Effector CD8-positive, alpha-beta T cell (primary cell): ENCODE data around the gene ZC3HAV1.
"Not testable (repeated sequence)": the region's sequence is repeated elsewhere in the genome, so short reads cannot be mapped to it uniquely, and the experiment has no call there.

Experiments
- DNase-seq: peaks from one replicate; lab custom pipeline; 2025; lab: John Stamatoyannopoulos, UW

The ZC3HAV1 gene

DNA sequence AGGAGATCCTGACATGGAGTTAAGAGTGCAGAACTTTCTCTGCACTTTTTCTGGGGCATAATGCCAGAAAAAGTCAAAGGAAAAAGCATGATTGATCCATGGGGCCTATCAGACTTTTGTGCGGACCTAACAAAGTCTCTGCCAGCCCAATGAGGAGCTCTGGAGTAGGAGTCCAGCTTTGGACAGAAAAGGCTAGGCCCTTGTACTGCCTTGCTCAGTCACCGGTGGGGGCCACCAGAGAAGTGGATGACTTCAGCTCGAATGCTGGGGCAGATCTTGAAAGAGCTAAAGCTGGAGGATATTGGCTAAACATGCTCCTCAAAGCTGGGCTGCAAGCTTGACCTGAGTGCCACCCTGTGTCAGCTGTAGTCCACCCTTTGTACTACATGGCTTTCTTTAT, 2.8 kb upstream of the ZC3HAV1 start:
- no peak for DNase-seq

DNA sequence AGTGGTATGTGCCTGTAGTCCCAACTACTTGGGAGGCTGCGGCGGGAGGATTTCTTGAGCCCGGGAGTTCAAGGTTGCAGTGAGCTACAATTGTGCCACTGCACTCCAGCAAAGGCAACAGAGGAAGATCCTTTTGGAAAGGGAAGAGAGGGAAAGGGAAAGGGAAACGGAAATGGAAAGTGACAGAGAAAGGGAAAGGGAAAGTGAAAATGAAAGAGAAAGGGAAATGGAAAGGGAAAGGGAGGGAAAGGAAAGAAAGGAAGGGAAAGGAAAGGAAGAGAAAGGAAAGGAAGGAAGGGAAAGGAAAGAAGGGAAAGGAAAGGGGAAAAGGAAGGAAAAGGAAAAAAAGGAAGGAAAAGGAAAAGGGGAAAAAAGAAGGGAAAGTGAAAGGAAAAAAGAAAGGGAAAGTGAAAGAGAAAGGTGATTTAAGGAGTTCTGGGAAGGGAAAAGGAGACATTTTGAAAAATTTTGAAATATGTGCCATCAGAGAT, 2.3 kb upstream of the ZC3HAV1 start:
- DNase-seq: no peak

GRCh38 chr7:139111147-139111546, 1.6 kb upstream of the ZC3HAV1 start:
- no peak for DNase-seq

- DNase-seq: no peak
Observed at GRCh38 chr7:139109983-139110411, 477 bp upstream of the ZC3HAV1 start.

- DNase-seq: no peak
Observed at GRCh38 chr7:139108266-139109187, 993 bp downstream of the ZC3HAV1 start.

DNA sequence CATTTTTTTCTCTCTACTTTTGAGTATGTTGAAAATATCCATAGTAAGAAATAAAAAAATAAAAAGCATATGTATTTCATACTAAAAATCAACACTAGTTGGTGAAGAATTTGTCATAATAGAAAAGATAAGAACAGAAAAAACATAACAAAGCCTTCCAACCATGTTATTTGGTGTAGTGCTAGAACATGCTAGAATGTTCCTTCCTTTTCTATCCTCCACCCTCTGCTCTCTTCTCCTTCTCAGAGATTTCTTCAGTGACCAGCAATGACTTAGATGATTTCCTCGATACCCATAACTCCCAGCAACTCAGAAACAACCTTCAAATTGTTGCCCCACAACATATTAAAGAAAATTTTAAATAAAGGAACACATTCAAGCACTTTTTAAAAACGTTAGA, 2.6 kb downstream of the ZC3HAV1 start:
- no peak for DNase-seq

GRCh38 chr7:139106227-139106626, 3.3 kb downstream of the ZC3HAV1 start:
- DNase-seq: not testable (repeated sequence)

DNA sequence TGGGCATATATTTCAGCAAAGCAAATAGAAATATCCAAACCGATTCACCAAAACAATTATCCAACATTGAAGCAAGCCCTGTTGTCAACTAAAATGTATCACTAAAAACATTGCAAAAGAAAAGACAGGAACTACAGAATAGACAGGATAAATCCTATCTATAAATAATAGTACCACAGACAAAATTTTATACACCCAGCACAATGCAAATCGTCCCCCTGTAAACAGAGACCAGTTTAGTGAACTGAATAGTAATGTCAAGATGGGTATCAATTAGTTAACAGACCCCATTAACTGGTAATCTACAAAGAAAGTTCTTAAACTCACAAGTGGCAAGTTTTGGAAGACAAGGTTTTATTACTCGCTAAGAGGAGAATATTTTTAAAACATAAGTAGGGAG, 4.0 kb downstream of the ZC3HAV1 start:
- no peak for DNase-seq

DNA sequence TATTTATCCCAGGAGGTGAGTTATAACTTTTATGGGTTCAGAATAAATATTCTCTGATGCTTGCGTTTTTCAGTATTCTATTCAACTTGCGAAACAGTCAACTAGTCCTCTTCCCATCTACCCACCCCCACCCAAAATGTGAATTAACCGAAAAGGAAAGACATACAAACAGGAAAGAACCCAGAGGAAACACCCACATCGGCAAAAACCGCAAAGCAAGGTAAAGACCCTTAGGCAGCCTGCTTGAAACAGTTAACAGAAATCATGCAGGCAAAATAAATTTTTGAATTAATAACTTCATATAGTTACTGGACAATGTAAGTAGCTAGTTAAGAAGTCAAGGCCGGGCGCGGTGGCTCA, 5.4 kb downstream of the ZC3HAV1 start:
- DNase-seq: no peak

DNA sequence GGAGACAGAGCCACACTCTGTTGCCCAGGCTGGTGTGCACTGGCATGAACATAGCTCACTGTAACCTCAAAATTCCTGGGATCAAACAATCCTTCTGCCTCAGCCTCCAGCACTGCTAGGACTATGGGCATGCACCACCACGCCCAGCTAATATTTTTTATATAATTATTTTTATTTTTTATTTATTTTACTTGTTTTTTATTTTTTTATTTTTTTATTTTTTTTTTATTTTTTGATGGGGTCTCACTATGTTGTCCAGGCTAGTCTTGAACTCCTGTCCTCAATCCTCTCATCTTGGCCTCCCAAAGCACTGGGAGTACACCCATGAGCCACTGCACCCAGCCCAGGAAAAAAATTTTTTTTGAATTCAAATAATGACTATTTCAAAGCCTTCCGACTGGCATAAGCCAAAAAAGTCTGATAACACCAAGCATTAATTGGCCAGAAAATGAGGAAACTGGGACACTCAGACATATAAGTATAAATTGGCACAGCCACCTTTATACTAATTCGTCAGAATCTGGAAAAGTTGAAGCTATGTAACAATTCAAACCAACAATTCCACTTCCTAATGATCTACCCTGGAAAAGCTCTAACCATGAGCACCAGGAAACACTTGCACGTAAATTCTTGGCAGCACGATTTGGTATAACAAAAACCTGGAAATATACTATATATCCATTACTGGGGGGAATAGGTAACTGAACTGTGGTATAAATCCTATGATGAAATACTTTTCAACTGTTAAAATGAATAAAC, 6.3 kb downstream of the ZC3HAV1 start:
- DNase-seq: no peak

DNA sequence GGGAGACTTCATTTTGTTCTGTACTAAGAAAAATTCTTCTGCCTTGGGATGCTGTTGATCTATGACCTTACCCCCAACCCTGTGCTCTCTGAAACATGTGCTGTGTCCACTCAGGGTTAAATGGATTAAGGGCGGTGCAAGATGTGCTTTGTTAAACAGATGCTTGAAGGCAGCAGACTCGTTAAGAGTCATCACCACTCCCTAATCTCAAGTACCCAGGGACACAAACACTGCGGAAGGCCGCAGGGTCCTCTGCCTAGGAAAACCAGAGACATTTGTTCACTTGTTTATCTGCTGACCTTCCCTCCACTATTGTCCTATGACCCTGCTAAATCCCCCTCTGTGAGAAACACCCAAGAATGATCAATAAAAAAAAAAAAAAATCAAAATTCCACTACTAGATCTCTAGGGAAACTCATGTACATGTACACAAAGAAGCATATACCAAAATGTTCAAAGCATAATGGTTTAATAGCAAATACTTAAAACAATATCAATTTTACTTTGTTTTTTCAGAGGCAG, 7.8 kb downstream of the ZC3HAV1 start:
- not testable (repeated sequence) for DNase-seq

DNA sequence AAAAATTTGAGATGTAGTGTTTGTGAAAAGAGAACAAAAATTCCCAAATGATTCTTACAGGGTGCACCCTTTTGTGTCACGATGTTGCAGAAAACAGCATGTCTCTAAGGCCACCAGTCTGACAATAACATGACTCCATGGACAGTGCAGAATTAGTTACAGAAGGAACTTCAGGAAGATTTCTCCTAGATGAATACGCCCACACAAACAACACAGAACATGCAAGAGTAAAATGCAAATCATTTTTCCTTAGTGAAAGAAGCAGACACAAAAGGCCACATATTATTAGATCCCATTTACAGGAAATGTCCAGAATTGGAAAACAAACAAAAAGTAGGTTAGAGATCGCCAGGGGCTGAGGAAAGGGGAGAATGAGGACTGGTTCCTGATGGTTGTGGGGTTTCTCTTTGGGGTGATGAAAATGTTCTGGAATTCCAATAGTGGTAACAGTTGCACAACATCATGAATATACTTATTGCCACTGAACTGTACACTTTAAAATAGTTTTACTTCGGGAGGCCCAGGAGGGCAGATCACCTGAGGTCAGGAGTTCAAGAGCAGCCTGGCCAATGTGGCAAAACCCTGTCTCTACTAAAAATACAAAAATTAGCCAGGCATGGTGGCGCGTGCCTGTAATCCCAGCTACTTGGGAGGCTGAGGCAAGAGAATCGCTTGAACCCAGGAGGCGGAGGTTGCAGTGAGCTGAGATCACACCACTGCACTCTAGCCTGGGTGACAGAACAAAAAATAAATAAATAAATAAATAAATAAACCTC, 10.2 kb downstream of the ZC3HAV1 start:
- no peak for DNase-seq

GRCh38 chr7:139095194-139095659, 14.3 kb downstream of the ZC3HAV1 start:
- DNase-seq: peak; percentile 63

- no peak for DNase-seq
Observed at GRCh38 chr7:139094596-139094995, 14.9 kb downstream of the ZC3HAV1 start.

DNA sequence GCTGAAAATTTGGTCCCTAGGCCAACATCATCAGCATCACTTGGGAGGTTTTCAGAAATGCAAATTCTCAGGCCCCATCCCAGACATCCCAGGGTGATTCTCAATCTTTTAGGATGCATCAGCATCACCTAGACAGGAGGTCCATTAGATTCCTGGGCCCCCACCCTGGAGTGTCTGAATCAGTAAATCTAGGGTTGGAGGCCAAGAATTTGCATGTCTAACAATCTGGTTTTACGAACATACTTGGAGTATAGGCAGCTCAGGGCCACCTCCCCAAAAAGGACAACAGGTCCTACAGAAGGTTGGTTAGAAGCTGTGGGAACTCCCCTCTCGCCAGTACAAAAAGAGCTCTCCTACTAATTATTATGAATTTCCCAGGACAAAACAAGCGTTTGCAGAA, 15.5 kb downstream of the ZC3HAV1 start:
- no peak for DNase-seq

GRCh38 chr7:139093512-139093911, 16.0 kb downstream of the ZC3HAV1 start:
- not testable (repeated sequence) for DNase-seq

DNA sequence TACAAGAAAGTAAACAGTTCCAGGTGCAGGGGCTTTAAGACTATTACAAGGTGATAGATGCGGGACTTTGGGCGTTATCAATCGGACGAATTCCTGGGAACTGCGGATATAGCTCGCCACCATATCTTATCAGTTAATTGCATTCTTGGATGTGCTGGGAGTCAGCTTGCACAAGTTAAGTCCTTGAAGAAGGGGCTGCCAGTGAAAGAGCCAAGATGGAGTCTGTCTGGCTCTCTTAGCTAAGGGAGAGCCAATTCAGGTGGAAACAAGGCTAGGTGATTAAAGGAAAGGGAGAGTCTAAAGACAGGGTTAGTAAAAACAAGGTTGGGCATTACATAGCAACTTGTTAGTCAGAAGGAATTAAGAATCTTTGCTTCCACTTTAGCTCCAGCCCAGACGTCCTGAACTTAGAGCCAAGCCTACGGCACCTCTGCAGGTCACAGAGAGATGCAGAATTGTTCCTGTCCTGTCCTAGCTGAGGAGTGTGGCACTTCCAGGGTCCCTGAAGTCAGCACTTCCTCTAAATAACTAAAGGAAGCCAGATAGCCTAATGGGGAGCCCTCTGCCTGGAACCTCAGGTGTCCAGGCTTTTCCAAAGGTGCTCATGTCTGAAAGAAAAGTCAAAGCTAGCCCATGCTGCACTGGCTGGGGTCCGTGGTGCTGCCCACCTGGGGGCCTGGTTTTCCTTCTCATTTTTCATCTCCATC, 17.3 kb downstream of the ZC3HAV1 start:
- no peak for DNase-seq

GRCh38 chr7:139091677-139091996, 17.9 kb downstream of the ZC3HAV1 start:
- no peak for DNase-seq

DNA sequence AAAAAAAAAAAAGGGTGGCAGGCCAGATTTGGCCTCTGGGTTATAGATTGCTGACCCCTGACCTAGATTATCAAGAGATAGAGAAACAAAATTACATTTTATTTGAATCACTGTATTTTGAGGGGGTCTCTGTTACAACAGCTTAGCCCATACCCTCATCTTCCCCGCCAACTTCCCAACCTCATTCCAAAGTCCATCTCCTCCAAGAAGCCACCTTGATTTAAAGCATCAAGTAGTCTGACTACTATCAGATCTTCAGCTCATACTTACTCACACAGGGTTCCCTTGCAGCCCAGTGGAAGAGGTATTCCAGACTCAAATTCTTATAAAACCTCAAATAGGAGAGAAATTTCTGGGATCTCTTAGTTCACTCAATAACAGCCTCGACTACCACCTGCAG, 20.4 kb downstream of the ZC3HAV1 start:
- no peak for DNase-seq

GRCh38 chr7:139088268-139088667, 21.3 kb downstream of the ZC3HAV1 start:
- no peak for DNase-seq

DNA sequence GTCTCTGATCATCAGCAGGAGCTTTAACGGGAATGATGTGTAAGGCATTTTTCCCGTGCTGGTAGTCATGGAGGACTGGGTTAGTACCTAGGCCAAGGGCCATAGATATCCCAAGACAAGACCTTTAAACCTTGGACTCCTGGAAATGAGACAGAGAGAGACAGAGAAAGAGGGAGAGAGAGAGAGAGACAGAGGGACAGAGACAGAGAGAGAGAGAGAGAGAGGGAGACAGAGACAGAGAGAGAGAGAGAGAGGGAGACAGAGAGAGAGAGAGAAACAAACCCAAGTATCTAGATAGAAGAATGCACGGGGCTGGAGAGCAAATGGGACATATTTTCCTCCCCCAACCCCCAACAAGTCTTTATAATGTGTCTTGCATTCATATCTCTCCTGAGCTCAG, 22.3 kb downstream of the ZC3HAV1 start:
- DNase-seq: no peak
